HG02571 (cell line): ENCODE data around the gene NDUFV1.
A peak's percentile ranks its signal among the peaks of the same experiment; 100 is the strongest.
"Not testable (repeated sequence)": the region's sequence is repeated elsewhere in the genome, so short reads cannot be mapped to it uniquely, and the experiment has no call there.

Source experiments
- ATAC-seq: cut with Tn5 transposase; IDR thresholded peaks from one replicate; pipeline ENCODE4 v1.9.1; 2021; ENCODE audit warnings: mild to moderate bottlenecking, moderate library complexity; ENCODE audit not compliant: unreplicated experiment

The NDUFV1 gene

GRCh38 chr11:67611165-67611564 lies 4.4 kb downstream of the NDUFV1 start:
- ATAC-seq: no peak

GRCh38 chr11:67611704-67612587 lies 5.2 kb downstream of the NDUFV1 start:
- no peak for ATAC-seq

- no peak for ATAC-seq
Measured at GRCh38 chr11:67612751-67613150, 6.0 kb downstream of the NDUFV1 start.

GRCh38 chr11:67613313-67613959 lies 6.7 kb downstream of the NDUFV1 start:
- no peak for ATAC-seq

GRCh38 chr11:67613960-67614715 lies 7.4 kb downstream of the NDUFV1 start:
- ATAC-seq: peak; percentile 70

- no peak for ATAC-seq
Measured at GRCh38 chr11:67614730-67615714, 8.3 kb downstream of the NDUFV1 start.

- no peak for ATAC-seq
Measured at GRCh38 chr11:67615728-67616430, 9.1 kb downstream of the NDUFV1 start.

- ATAC-seq: no peak
Measured at GRCh38 chr11:67616431-67617242, 9.9 kb downstream of the NDUFV1 start.

GRCh38 chr11:67617243-67617953 lies 10.7 kb downstream of the NDUFV1 start:
- no peak for ATAC-seq

GRCh38 chr11:67618901-67619659 lies 12.3 kb downstream of the NDUFV1 start:
- not testable (repeated sequence) for ATAC-seq

GRCh38 chr11:67619683-67620618 lies 13.2 kb downstream of the NDUFV1 start:
- ATAC-seq: not testable (repeated sequence)

- not testable (repeated sequence) for ATAC-seq
Measured at GRCh38 chr11:67620621-67621020, 13.9 kb downstream of the NDUFV1 start.

GRCh38 chr11:67621928-67622327 lies 15.2 kb downstream of the NDUFV1 start:
- not testable (repeated sequence) for ATAC-seq

GRCh38 chr11:67622905-67623304 lies 16.2 kb downstream of the NDUFV1 start:
- not testable (repeated sequence) for ATAC-seq

GRCh38 chr11:67623795-67624194 lies 17.1 kb downstream of the NDUFV1 start:
- not testable (repeated sequence) for ATAC-seq

- not testable (repeated sequence) for ATAC-seq
Measured at GRCh38 chr11:67626131-67626833, 19.5 kb downstream of the NDUFV1 start.
